GM21423 (cell line): Measurements from ENCODE around the gene TCF25.
"Not testable (repeated sequence)": the region's sequence is repeated elsewhere in the genome, so short reads cannot be mapped to it uniquely, and the experiment has no call there.

Experiments
- ATAC-seq: cut with Tn5 transposase; IDR thresholded peaks from one replicate; pipeline ENCODE4 v1.9.1; 2021; ENCODE audit warnings: mild to moderate bottlenecking, moderate library complexity; ENCODE audit not compliant: unreplicated experiment

TCF25 gene, protein sequence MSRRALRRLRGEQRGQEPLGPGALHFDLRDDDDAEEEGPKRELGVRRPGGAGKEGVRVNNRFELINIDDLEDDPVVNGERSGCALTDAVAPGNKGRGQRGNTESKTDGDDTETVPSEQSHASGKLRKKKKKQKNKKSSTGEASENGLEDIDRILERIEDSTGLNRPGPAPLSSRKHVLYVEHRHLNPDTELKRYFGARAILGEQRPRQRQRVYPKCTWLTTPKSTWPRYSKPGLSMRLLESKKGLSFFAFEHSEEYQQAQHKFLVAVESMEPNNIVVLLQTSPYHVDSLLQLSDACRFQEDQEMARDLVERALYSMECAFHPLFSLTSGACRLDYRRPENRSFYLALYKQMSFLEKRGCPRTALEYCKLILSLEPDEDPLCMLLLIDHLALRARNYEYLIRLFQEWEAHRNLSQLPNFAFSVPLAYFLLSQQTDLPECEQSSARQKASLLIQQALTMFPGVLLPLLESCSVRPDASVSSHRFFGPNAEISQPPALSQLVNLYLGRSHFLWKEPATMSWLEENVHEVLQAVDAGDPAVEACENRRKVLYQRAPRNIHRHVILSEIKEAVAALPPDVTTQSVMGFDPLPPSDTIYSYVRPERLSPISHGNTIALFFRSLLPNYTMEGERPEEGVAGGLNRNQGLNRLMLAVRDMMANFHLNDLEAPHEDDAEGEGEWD

DNA sequence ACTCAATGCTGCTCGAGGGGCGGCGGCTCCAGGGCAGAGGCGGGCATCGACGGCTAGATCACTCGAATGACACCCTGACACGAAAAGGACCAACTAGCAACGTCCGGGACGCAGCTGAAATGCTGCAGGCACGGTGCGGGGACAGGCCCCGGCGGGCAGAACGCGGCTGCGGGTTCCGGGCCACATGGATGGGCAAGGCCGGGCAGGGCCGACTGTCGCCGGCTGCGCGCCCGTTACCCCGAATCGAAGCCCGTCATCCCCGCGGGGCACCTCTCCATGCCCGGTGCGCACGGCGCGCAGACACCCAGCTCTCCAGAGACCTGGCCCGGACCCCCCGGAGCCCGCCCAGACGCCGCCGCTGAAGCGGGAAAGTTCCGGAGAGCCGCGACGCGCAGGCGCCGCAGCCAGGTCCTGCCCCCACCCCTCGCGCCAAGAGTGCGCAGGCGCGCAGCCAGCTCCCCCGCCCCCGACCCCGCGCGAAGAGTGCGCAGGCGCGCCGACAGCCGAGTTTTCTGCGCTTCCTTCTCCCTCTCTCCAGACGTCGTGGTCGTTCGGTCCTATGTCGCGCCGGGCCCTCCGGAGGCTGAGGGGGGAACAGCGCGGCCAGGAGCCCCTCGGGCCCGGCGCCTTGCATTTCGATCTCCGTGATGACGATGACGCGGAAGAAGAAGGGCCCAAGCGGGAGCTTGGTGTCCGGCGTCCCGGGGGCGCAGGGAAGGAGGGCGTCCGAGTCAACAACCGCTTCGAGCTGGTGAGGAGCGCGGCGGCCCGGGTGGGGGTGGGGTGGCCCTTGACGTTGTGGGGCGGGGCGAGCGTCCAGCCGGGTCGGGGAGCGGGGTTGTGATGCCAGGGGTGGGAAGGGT, at the start of gene TCF25:
TSS of gene TCF25 (plus strand) at position 484 of the 863 bp plus-strand sequence. CDS start at position 560, 76 bp downstream.
- ATAC-seq, result peak; percentile 37

DNA sequence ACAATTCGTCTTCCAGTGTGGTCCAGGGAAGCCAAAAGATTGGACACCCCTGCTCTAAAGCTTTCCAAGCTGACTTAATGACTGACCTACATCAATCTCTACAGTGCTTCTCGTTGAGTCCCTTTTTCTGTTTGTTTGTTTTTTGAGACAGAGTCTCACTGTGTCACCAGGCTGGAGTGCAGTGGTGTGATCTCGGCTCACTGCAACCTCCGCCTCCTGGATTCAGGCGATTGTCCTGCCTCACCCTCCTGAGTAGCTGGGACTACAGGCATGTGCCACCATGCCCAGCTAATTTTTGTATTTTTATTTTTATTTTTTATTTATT, 49.6 kb upstream of the TCF25 start:
- ATAC-seq, result not testable (repeated sequence)

DNA sequence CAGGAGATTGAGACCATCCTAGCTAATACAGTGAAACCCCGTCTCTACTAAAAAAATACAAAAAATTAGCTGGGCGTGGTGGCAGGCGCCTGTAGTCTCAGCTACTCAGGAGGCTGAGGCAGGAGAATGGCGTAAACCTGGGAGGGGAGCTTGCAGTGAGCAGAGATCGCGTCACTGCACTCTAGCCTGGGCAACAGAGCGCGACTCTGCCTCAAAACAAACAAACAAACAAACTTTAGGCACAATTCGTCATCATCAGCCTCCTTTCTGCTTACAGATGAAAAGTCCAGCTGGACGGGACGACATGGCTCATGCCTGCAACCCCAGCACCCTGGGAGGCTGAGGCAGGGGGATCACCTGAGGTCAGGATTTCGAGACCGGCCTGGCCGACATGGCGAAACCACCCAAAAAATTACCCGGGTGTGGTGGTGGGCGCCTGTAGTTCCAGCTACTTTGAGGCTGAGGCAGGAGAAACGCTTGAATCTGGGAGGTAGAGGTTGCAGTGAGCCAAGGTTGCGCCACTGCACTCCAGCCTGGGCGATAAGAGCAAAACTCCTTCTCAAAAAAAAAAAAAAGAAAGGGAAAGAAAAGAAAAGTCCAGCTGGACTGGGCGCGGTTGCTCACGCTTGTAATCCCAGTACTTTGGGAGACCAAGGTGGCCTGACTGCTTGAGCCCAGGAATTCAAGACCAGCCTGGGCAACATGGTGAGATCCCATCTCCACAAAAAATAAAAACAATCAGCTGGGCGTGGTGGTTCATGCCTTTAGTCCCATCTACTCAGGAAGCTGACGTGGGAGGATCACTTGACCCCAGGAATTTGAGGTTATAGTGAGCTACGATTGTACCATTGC, 46.6 kb upstream of the TCF25 start:
- no peak for ATAC-seq

DNA sequence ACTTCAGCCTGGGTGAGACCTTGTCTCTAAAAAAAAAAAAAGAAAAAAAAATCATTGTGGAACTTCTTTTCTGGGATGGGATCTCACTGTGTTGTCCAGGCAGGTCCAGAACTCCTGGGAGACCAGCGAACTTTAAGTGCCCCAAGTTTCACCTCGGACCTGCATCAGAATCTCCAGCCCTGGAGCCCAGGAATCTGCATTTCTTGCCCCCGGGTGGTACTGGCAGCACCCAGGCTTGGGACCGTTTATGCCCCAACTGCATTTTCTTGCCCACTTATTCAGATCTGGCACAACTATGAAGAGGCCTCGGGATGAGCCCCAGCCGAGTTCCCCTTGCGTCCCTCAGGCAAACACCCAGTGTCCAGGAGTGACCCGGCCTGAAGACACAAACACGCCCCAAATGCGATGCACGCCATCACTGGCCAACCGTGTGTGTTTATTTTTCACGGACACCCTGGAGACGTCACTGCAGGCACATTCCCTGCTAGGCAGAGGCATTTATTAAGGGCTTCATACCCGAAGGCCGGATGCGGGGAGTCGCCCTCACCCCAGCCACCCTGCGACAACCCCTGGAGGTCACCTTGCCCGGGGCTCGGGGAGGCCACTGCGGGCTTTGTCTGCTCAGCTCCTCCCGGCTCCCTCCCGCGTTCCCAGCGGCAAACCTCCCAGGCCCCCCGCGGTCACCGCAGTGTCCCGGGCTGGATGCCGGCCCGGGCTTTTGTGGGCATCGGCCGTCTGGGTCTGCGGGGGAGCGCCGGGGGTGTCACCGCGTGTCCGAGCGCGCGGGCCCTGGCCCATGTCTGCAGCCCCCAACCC, 45.8 kb upstream of the TCF25 start:
- ATAC-seq, result no peak

GRCh38 chr16:89828199-89828869, 45.1 kb upstream of the TCF25 start, which contains the start of gene SPIRE2:
Gene SPIRE2, plus strand, starts transcription at chr16:89828475. Its CDS starts 76 bp downstream, at chr16:89828551.
- peak; percentile 62 for ATAC-seq

- ATAC-seq, result no peak
These were observed 44.3 kb upstream of the TCF25 start for GRCh38 chr16:89828870-89829629.

DNA sequence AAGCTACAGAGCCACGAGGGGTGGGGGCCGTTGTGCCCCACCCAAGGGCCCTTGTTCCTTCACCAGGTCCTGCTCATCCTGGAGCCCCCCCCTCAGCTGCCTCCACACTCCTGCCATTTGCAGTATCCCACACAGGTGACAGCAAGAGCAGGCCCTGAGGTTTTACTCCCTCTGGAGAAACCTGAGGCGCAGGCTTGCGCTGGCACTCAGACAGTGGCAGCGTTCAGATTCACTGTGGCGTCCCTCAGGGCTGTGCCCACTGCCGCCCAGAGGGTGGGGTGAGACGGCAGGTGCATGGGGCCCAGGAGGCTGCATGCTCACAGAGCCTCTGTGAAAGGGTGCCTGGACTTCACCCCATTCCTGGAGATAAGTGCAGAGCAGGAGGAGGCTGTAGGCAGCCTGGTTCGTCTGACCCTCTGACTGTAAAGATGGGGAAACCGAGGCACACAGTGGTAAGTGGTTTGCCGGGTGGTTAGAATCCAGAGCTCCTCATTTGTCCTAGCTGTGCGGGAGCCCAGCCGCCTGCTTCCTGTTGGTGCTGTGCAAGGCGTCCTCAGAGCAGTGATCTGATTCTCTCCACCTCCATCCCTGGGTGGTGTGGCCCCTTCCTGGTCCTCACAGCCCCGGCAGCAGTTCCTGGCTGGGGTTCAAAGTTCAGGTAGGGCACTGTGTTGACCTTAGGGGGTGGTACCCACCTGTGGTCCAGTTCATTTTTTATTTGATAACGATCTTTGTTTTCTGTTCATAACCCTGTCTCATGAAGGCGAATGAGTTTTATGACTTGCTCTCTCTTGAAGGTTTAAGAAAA, 43.6 kb upstream of the TCF25 start:
- ATAC-seq, result no peak

GRCh38 chr16:89831810-89832328, 41.5 kb upstream of the TCF25 start:
- no peak for ATAC-seq

- not testable (repeated sequence) for ATAC-seq
These were observed 39.6 kb upstream of the TCF25 start for GRCh38 chr16:89833664-89834363.

DNA sequence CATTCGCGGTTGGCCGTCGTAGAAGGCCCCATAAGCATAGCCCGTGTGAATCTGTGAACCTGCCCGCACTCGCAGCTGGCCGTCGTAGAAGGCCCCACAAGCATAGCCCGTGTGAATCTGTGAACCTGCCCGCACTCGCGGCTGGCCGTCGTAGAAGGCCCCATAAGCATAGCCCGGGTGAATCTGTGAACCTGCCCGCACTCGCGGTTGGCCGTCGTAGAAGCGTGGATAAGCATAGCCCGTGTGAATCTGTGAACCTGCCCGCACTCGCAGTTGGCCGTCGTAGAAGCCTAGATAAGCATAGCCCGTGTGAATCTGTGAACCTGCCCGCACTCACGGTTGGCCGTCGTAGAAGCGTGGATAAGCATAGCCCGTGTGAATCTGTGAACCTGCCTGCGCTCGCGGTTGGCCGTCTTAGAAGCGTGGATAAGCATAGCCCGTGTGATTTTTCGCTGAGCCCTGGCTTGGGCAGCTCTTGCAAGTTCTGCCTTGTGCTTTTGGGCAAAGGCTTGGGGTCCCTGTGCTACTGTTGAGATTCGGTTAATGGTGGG, 38.5 kb upstream of the TCF25 start:
- ATAC-seq, result not testable (repeated sequence)

DNA sequence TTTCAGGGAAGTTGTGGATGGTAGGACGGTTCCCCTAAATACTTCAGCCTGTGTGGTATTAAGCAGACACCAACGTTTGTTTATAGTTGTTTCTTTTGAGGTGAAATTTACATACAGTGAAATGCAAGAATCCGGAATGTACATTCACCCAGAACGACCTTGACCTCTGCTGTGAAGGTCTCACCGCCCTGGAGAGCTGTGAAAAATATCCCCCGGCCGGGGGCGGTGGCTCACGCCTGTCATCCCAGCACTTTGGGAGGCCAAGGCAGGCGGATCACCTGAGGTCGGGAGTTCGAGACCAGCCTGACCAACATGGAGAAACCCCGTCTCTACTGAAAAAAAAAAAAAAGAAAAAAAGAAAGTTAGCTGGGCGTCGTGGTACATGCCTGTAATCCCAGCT, 36.9 kb upstream of the TCF25 start:
- ATAC-seq, result not testable (repeated sequence)

DNA sequence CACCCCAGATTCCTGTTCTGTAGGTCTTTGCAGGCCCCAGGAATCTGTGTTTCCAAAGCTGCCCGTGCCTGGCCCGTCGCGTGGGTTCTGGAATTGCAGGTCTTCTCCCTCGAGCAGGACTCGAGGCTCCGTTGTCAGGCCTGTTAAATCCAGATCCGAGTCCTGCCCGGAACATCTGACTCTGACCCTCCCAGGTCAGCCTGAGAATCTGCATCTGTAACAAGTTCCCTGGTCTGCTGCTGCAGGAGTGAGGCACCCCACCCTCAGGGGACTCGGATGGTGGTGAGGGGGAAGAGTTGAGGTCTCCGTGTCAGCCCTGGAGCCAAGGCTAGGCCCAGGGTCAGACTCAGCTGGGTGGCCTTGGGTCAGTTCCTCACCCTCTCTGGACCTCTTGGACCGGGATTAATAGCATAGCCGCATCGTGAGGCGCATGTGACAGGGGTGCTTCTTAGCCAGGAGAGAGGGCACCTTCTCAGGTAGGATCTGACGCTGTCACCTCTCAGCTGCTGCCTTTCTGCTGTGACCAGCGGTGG, 36.3 kb upstream of the TCF25 start:
- ATAC-seq, result no peak

GRCh38 chr16:89841275-89841674, 32.1 kb upstream of the TCF25 start:
- no peak for ATAC-seq

DNA sequence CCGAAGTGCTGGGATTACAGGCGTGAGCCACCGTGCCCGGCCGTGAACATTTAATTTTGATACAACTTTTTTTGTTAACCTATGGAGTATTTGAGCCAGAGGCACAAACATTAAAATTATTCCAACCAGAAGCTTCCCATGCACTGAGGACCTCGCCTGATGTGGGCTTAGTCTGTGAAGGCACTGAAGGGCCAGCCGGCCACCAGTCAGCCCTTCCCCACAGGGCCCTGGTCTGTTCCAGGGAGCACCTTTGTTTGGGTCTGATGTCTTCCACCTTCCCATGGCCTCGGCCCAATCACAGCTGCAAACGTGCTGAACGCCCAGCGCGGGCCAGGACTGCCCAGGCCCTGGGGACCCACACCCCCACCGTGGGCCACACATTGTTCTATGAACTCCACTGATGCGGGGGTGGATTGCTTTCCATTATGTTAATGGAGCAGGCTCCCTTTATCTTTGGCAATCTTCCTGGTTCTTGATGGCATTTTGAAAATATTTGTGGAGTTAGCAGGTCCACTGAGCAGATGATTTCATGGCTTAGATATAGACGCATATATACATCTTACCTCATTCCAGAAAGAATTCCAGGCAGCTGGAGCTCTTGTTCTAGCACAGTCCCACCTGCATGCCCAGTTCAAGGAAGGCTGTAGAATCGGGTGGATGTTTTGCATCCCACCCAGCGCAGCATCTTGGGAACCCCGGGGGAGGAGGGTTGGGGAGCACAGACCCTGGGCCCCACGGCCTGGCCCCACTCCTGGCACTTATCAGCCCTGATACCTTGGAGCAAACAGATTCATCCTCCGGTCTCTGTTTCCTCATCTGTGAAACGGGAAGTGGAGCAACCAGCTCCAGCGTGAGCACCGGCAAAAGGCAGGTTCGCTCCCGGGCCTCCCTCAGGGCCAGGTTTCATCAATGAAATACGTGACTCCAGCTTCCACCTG, 30.7 kb upstream of the TCF25 start:
- no peak for ATAC-seq
